ENCODE results near the gene ERICH2.

The ERICH2 gene

DNA sequence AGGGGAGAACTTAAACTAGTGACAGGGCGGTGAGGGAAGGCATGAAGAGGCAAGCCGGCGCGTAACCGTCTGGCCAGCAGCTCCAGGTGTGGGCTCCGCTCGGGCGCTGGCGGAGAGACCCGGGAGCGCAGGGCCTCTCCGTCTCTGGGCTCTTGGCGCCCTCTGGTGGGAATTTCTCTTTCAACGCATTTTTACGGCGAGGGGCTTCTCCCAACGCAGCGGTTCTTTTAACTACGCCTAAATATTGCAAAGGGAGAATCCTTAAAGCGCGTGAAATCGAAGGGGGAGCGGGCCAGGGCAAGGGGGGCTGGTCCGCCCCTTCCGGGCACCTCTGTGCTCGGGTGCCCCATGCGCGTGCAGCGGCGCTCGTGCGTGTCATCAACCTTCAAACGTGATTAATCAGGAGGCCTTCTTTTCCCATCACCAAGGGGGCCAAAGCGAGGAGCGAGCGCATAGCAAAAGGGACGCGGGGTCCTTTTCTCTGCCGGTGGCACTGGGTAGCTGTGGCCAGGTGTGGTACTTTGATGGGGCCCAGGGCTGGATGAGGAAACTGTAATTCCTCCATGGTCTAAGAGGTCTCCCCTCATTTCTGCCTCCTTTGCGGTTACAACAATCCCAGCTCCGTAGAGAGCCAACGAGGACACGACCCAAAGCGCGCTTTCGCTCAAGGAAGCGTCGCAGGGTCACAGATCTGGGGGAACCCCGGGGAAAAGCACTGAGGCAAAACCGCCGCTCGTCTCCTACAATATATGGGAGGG lies 45.7 kb downstream of the ERICH2 start:
- TF ChIP-seq EP300 (IDR thresholded peaks at IDR 0.05; ENCODE audit: borderline replicate concordance) (no peak), TEAD4 (IDR thresholded peaks at IDR 0.05) (no peak), TAF1 (IDR thresholded peaks at IDR 0.05; ENCODE audit: low read depth) (no peak), RAD21 (IDR thresholded peaks at IDR 0.05; ENCODE audit: low read depth) (peak; percentile 91), TCF12 (IDR thresholded peaks at IDR 0.05; ENCODE audit: low read depth) (0 out of 2 replicates have a peak, but pooled peaks have one; percentile 14), FOXM1 (IDR thresholded peaks at IDR 0.05; ENCODE audit: borderline replicate concordance, low read depth) (no peak), CREB1 (IDR thresholded peaks at IDR 0.05; ENCODE audit: low read depth) (no peak), EGR1 (IDR thresholded peaks at IDR 0.05) (no peak), YY1 (IDR thresholded peaks at IDR 0.05; ENCODE audit: low read depth) (no peak), ZBTB7A (IDR thresholded peaks at IDR 0.05; ENCODE audit: low read depth) (0 out of 2 replicates have a peak, but pooled peaks have one; percentile 26), NFIC (IDR thresholded peaks at IDR 0.05) (no peak), CEBPB (IDR thresholded peaks at IDR 0.05) (no peak)
- TF ChIP-seq, protein P1, sequence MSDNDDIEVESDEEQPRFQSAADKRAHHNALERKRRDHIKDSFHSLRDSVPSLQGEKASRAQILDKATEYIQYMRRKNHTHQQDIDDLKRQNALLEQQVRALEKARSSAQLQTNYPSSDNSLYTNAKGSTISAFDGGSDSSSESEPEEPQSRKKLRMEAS (IDR thresholded peaks at IDR 0.05): no peak; the same call in none of the 2 replicates
- TF ChIP-seq, protein P2, sequence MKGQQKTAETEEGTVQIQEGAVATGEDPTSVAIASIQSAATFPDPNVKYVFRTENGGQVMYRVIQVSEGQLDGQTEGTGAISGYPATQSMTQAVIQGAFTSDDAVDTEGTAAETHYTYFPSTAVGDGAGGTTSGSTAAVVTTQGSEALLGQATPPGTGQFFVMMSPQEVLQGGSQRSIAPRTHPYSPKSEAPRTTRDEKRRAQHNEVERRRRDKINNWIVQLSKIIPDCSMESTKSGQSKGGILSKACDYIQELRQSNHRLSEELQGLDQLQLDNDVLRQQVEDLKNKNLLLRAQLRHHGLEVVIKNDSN (IDR thresholded peaks at IDR 0.05): no peak
- TF ChIP-seq, protein P3, sequence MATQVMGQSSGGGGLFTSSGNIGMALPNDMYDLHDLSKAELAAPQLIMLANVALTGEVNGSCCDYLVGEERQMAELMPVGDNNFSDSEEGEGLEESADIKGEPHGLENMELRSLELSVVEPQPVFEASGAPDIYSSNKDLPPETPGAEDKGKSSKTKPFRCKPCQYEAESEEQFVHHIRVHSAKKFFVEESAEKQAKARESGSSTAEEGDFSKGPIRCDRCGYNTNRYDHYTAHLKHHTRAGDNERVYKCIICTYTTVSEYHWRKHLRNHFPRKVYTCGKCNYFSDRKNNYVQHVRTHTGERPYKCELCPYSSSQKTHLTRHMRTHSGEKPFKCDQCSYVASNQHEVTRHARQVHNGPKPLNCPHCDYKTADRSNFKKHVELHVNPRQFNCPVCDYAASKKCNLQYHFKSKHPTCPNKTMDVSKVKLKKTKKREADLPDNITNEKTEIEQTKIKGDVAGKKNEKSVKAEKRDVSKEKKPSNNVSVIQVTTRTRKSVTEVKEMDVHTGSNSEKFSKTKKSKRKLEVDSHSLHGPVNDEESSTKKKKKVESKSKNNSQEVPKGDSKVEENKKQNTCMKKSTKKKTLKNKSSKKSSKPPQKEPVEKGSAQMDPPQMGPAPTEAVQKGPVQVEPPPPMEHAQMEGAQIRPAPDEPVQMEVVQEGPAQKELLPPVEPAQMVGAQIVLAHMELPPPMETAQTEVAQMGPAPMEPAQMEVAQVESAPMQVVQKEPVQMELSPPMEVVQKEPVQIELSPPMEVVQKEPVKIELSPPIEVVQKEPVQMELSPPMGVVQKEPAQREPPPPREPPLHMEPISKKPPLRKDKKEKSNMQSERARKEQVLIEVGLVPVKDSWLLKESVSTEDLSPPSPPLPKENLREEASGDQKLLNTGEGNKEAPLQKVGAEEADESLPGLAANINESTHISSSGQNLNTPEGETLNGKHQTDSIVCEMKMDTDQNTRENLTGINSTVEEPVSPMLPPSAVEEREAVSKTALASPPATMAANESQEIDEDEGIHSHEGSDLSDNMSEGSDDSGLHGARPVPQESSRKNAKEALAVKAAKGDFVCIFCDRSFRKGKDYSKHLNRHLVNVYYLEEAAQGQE (IDR thresholded peaks at IDR 0.05; ENCODE audit: low read depth): peak; percentile 44

DNA sequence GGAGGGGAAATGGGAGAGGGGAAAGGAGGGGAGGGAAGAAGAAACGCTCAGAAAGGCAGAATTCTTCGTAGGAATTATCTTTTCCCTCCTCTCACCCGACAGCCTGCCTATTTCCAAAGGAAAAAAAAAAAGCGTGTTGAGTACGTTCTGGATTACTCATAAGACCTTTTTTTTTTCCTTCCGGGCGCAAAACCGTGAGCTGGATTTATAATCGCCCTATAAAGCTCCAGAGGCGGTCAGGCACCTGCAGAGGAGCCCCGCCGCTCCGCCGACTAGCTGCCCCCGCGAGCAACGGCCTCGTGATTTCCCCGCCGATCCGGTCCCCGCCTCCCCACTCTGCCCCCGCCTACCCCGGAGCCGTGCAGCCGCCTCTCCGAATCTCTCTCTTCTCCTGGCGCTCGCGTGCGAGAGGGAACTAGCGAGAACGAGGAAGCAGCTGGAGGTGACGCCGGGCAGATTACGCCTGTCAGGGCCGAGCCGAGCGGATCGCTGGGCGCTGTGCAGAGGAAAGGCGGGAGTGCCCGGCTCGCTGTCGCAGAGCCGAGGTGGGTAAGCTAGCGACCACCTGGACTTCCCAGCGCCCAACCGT lies 46.4 kb downstream of the ERICH2 start, which contains the start of gene GAD1:
Gene GAD1 (plus strand): TSS at position 384 of the 589 bp plus-strand sequence. CDS start 1,705 bp downstream, outside the sequence.
- TF ChIP-seq EGR1 (IDR thresholded peaks at IDR 0.05) (no peak), TEAD4 (IDR thresholded peaks at IDR 0.05) (0 out of 2 replicates have a peak, but pooled peaks have one; percentile 7), TAF1 (IDR thresholded peaks at IDR 0.05; ENCODE audit: low read depth) (peak; percentile 36; the same call in 1 of the 2 replicates), CREB1 (IDR thresholded peaks at IDR 0.05; ENCODE audit: low read depth) (no peak), EP300 (IDR thresholded peaks at IDR 0.05; ENCODE audit: borderline replicate concordance) (0 out of 2 replicates have a peak, but pooled peaks have one; percentile 36), NFIC (IDR thresholded peaks at IDR 0.05) (no peak), FOXM1 (IDR thresholded peaks at IDR 0.05; ENCODE audit: borderline replicate concordance, low read depth) (no peak), YY1 (IDR thresholded peaks at IDR 0.05; ENCODE audit: low read depth) (no peak), ZBTB7A (IDR thresholded peaks at IDR 0.05; ENCODE audit: low read depth) (no peak; the same call in 1 of the 2 replicates), TCF12 (IDR thresholded peaks at IDR 0.05; ENCODE audit: low read depth) (0 out of 2 replicates have a peak, but pooled peaks have one; percentile 13), CEBPB (IDR thresholded peaks at IDR 0.05) (no peak), RAD21 (IDR thresholded peaks at IDR 0.05; ENCODE audit: low read depth) (no peak)
- TF ChIP-seq, protein P3 (IDR thresholded peaks at IDR 0.05; ENCODE audit: low read depth): no peak
- TF ChIP-seq, protein P2 (IDR thresholded peaks at IDR 0.05): no peak; the same call in 1 of the 2 replicates
- TF ChIP-seq, protein P1 (IDR thresholded peaks at IDR 0.05): peak; percentile 85

DNA sequence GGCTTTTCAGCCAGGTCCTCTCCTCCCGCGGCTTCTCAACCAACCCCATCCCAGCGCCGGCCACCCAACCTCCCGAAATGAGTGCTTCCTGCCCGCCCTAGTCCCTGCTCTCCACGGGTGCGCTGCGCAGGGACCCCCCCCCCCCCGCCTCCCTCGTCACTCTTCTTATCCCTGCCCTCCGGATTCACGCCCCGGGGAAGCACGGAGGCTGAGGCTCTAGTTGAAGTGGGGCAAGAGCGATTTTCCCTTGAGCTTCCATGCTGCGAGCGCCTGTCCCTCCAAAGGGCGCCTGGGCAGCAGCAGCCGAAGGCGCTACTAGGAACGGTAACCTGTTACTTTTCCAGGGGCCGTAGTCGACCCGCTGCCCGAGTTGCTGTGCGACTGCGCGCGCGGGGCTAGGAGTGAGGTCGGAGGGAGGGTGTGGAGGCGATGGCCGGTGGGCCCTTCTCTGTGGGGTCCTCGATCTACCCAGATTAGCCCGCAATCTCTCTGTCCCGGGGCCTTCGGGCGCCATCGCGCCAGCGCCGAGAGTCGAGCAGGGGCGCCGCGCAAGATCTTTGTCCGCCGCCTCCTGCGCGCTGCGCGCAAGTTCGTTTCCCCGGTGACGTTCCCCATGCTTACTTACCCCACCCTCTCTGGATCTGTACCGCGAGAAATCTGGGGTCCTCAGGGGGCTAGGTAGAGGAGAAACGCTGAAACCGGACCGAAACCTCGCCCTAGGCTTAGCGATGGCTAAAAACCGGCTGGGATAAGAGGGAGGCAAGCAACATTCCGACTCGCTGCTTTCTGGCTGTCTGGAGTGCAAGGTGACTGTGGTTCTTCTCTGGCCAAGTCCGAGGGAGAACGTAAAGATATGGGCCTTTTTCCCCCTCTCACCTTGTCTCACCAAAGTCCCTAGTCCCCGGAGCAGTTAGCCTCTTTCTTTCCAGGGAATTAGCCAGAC lies 47.2 kb downstream of the ERICH2 start:
- peak; percentile 25; the same call in 1 of the 2 replicates for TF ChIP-seq ZBTB7A (IDR thresholded peaks at IDR 0.05; ENCODE audit: low read depth)
- TF ChIP-seq CEBPB (IDR thresholded peaks at IDR 0.05): no peak
- TF ChIP-seq FOXM1 (IDR thresholded peaks at IDR 0.05; ENCODE audit: borderline replicate concordance, low read depth): no peak
- TF ChIP-seq YY1 (IDR thresholded peaks at IDR 0.05; ENCODE audit: low read depth): 0 out of 2 replicates have a peak, but pooled peaks have one; percentile 16
- 0 out of 2 replicates have a peak, but pooled peaks have one; percentile 7 for TF ChIP-seq TAF1 (IDR thresholded peaks at IDR 0.05; ENCODE audit: low read depth)
